HG03066 (cell line): Measurements from ENCODE around the gene VGF.
"Not testable (repeated sequence)": the region's sequence is repeated elsewhere in the genome, so short reads cannot be mapped to it uniquely, and the experiment has no call there.

Source experiments
- ATAC-seq: cut with Tn5 transposase; IDR thresholded peaks from one replicate; pipeline ENCODE4 v1.9.1; 2021; ENCODE audit warnings: low read depth; ENCODE audit not compliant: unreplicated experiment

The VGF gene

DNA sequence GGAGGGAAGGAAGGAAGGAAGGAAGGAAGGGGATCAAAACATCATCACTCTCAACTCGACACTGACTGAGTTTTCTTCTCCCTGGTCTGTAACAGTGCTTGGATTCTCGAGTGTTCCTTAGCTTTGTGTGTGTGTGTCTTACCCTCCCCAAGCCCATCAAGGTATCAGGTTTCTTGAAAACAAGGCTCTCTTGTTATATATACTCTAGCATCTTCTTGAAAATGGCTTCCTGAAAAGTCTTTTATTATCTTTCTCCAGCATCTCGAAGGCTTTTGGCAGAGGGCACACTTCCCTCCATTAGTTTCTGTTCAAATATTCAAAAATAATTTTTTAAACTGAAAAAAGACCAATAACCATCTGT is 25.1 kb downstream of the VGF start:
- no peak for ATAC-seq

GRCh38 chr7:101138213-101138870 is 27.0 kb downstream of the VGF start:
- peak; percentile 83 for ATAC-seq

DNA sequence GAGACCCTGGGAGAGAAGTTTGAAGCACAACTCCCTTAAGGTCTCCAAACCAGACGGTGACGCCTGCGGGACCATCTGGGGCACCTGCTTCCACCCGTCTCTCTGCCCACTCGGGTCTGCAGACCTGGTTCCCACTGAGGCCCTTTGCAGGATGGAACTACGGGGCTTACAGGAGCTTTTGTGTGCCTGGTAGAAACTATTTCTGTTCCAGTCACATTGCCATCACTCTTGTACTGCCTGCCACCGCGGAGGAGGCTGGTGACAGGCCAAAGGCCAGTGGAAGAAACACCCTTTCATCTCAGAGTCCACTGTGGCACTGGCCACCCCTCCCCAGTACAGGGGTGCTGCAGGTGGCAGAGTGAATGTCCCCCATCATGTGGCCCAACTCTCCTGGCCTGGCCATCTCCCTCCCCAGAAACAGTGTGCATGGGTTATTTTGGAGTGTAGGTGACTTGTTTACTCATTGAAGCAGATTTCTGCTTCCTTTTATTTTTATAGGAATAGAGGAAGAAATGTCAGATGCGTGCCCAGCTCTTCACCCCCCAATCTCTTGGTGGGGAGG is 27.6 kb downstream of the VGF start:
- ATAC-seq = no peak

- ATAC-seq = no peak
These were observed 30.9 kb downstream of the VGF start for GRCh38 chr7:101134399-101134980.

- no peak for ATAC-seq
These were observed 31.6 kb downstream of the VGF start for GRCh38 chr7:101133621-101134398.

DNA sequence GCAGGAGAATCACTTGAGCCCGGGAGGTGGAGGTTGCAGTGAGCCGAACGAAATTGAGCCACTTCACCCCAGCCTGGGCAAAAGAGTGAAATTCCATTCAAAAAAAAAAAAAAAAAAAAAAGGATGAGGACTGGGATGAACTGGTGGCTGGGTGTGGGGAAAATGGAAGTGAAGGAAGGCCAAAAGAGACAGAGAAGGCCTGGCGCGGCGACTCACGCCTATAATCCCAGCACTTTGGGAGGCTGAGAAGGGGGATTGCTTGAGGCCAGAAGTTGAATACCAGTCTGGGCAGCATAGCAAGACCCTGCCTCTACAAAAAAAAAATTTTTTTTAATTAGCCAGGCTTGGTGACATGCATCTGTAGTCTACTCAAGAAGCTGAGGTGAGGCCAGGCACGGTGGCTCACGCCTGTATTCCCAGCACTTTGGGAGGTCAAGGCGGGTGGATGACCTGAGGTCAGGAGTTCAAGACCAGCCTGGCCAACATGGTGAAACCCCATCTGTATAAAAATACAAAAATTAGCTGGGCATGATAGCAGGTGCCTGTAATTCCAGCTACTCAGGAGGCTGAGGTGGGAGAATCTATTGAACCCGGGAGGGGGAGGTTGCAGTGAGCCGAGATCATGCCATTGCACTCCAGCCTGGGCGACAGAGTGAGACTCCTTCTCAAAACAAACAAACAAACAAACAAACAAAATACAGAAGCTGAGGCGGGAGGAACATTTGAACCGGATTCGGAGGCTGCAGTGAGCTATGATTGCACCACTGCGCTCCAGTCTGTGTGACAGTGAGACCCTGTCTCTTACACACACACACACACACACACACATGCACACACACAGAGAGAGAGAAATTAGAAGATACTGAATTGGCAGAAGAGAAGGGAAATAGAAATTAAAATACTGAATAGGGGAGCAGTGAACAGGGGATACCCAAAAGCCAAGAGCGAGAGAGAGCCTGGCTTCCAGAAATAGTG is 32.5 kb downstream of the VGF start:
- ATAC-seq = not testable (repeated sequence)

- no peak for ATAC-seq
These were observed 35.7 kb downstream of the VGF start for GRCh38 chr7:101129603-101130117.

GRCh38 chr7:101128040-101128834 is 37.1 kb downstream of the VGF start:
- no peak for ATAC-seq

GRCh38 chr7:101127460-101128039 is 37.8 kb downstream of the VGF start:
- no peak for ATAC-seq

DNA sequence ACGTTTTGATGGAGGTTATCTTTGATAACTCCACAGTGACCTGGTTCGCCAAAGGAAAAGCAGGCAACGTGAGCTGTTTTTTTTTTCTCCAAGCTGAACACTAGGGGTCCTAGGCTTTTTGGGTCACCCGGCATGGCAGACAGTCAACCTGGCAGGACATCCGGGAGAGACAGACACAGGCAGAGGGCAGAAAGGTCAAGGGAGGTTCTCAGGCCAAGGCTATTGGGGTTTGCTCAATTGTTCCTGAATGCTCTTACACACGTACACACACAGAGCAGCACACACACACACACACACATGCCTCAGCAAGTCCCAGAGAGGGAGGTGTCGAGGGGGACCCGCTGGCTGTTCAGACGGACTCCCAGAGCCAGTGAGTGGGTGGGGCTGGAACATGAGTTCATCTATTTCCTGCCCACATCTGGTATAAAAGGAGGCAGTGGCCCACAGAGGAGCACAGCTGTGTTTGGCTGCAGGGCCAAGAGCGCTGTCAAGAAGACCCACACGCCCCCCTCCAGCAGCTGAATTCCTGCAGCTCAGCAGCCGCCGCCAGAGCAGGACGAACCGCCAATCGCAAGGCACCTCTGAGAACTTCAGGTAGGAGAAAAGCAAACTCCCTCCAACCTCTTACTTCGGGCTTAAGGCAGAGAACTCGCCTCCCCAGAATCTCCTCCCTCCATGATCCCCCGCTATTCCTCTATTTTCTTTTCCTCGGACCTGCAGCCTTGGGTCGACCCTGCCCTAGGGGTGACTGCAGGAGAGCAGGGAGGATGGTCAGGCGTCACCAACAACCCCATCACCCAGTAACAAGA is 38.5 kb downstream of the VGF start, which contains the start of gene SERPINE1:
SERPINE1 (plus strand) TSS at position 454 of the 809 bp plus-strand sequence. CDS start 1,290 bp downstream, outside the sequence.
- ATAC-seq = no peak

GRCh38 chr7:101125989-101126650 is 39.2 kb downstream of the VGF start:
- ATAC-seq = no peak

GRCh38 chr7:101124376-101125056 is 40.9 kb downstream of the VGF start:
- no peak for ATAC-seq

GRCh38 chr7:101123703-101124068 is 41.7 kb downstream of the VGF start:
- no peak for ATAC-seq

DNA sequence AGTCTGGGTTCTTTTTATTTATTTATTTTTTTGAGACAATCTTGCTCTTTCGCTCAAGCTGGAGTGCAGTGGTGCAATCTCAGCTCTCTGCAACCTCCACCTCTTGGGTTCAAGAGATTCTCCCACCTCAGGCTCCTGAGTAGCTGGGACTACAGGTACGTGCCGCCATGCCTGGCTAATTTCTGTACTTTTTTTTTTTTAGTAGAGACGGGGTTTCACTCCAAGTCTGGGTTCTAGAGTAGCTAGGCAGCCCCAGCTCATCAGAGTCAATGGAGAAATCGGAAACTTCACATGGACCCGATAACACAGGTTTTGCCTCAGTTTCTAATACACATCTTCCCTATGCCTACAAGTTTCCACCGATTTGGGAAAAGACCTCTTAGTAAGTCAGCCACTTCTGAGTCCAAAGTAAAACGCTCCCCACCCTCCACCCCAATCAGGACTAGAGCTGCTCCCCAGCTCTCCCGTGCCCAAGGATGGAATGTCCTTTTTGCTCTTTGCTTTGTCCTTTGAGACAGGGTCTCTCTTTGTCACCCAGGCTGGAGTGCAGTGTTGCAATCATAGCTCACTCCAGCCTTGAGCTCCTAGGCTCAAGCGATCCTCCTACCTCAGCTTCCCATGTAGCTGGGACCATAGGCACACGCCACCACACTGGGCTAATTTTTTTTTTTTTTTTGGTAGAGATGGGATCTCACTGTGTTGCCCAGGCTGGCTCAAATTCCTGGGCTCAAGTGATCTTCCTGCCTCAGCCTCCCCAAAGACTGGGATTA is 42.3 kb downstream of the VGF start:
- ATAC-seq = no peak

- ATAC-seq = no peak
These were observed 43.1 kb downstream of the VGF start for GRCh38 chr7:101121991-101122932.
